ENCODE measurements around the gene LRR1.

DNA sequence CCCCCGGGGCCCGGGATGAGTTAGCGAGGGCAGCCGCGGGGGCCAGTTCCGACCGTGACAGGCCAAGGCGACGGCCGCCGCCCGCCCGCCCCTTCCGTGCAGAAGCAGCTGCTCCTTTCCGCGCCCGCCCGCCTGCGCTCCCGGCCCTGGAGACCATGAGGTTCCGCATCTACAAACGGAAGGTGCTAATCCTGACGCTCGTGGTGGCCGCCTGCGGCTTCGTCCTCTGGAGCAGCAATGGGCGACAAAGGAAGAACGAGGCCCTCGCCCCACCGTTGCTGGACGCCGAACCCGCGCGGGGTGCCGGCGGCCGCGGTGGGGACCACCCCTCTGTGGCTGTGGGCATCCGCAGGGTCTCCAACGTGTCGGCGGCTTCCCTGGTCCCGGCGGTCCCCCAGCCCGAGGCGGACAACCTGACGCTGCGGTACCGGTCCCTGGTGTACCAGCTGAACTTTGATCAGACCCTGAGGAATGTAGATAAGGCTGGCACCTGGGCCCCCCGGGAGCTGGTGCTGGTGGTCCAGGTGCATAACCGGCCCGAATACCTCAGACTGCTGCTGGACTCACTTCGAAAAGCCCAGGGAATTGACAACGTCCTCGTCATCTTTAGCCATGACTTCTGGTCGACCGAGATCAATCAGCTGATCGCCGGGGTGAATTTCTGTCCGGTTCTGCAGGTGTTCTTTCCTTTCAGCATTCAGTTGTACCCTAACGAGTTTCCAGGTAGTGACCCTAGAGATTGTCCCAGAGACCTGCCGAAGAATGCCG is 22.6 kb downstream of the LRR1 start:
- TF ChIP-seq TAF1 (IDR thresholded peaks at IDR 0.05; ENCODE audit: borderline replicate concordance, low read depth, low read length) (no peak), POLR2A (IDR thresholded peaks at IDR 0.05; ENCODE audit: low read depth, low read length) (no peak)
